HG03439 (cell line): ENCODE measurements around the gene CCDC71.

Source experiments
- ATAC-seq: cut with Tn5 transposase; IDR thresholded peaks from one replicate; pipeline ENCODE4 v1.9.1; 2021; ENCODE audit warnings: mild to moderate bottlenecking, moderate library complexity; ENCODE audit not compliant: unreplicated experiment

The CCDC71 gene

GRCh38 chr3:49171119-49171774 is 5.1 kb upstream of the CCDC71 start, which contains the start of gene KLHDC8B:
KLHDC8B (plus strand) TSS chr3:49171598; CDS start chr3:49172770, 1,172 bp downstream.
- ATAC-seq = peak; percentile 59

GRCh38 chr3:49170744-49171118 is 4.6 kb upstream of the CCDC71 start:
- ATAC-seq = no peak

DNA sequence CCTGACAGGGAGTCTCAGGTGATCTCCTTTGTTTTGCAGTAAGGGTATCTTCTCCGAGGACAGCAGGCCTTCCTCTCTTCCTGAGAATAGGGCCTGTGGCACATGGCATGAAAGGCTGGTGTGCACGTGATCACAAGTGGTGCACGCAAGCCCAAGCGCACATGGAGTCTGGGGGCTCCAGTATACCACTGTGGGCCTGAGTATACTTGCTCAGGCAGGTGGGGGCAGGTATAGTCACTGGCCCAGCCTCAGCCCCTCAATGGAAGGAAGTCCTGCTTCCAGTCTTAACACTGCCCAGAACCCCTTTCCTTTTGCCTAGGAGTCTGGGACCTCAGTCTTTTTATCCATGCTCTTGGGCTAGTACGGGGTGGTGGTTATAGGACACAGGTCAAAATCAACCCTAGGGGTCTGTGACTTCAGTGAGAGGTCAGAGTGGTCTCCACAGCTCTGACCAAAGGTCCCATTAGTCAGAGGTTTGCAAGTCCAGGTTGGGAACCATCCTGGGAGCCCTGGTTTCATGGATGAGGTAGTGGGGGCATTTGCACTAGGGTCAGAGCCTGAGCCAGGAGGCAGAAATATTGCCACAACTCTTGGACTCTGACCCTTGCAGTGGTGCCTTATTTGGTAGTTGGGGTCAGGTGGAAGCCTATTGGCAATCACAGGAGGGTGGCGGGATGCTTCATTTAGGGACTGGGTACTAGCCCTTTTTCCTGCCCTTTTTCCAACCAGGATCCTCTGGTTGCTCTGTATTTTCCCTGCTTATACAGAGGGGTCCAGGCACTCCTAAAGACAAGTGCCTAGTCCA is 823 bp upstream of the CCDC71 start:
- ATAC-seq = no peak

GRCh38 chr3:49164983-49165720 is 979 bp downstream of the CCDC71 start:
- no peak for ATAC-seq

GRCh38 chr3:49163609-49164008 is 2.5 kb downstream of the CCDC71 start:
- no peak for ATAC-seq

- no peak for ATAC-seq
These were observed 3.2 kb downstream of the CCDC71 start for GRCh38 chr3:49162751-49163419.

GRCh38 chr3:49161808-49162530 is 4.2 kb downstream of the CCDC71 start:
- no peak for ATAC-seq

DNA sequence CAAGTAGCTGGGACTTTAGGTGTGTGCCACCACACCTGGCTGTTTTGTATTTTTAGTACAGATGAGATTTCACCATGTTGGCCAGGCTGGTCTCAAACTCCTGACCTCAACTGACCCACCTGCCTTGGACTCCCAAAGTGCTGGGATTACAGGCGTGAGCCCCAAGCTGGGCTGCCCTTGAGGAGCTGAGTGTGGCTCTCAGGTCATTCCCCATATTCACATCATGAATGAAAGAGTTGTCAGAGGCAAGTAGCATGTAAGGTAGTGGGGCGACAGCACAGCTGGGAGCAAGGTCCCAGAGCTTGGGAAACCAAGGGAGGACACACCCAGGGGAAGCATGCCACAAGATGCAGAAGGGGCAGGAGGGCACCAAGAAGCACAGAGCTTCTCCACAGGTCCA is 4.9 kb downstream of the CCDC71 start:
- ATAC-seq = no peak

DNA sequence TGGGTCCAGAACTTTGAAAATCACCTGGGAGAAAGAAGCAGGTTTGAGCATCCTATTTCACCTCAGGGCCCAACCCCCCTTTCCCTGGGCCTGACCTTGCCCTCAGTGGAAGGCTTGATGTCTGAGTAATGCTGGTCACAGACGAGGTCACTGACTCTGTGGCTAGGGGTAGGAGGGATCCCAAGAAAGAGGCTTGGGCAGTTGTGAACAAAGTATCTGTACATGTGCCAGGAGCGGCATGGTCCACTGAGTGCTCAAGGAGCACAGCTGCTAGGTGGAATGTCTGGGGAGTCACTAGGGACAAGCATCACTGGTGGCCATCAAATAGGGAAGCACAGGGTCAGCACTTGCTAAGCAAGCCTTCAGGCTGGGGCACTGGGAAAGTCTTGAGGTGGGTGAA is 7.3 kb downstream of the CCDC71 start:
- no peak for ATAC-seq

- no peak for ATAC-seq
These were observed 7.9 kb downstream of the CCDC71 start for GRCh38 chr3:49158103-49158709.

GRCh38 chr3:49157289-49157688 is 8.8 kb downstream of the CCDC71 start:
- no peak for ATAC-seq

DNA sequence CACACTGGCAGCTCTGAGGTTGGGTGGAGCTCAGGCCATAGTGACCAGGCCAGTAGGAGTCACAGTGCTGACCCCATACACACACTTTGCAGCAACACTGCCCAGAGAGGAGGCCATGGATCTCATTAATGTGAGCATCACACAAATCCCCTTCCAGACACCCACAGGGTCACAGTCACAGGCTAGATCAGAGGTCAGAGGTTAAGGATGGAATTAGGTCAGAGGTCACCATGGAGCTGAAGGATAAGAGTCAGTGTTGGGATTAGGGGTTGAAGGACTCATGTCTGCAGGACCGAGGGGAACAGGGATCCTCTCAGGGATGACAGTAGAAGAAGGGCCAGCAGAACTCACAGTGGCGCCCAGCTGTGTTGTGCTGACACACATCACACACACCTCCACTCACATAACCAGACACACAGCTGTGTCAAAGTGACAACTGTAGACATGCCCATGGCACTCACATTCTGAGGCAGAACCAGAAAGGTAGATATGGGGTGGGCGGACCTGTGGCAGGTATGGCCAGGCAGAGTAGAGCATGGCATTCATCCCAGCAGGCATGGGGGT is 12.7 kb downstream of the CCDC71 start:
- ATAC-seq = no peak

DNA sequence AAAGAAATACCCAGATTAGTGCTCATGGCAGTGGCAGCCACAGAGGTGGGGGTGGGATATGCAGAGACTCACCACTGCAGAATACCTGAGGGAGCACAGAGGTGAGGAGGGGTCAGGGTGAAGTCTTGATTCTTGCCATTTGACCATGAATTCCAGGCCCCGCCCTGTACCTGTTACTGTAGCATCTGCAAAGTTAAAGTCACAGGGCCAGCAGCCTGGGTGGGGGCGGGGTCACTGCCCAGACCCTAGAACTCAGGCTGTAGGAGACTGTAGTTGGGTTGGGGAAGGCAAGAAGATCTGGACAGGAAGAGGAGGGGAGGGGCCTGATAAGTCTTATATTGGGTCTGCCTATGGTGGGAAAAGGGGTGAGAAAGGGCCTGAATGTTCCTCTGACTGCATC is 14.5 kb downstream of the CCDC71 start:
- no peak for ATAC-seq

DNA sequence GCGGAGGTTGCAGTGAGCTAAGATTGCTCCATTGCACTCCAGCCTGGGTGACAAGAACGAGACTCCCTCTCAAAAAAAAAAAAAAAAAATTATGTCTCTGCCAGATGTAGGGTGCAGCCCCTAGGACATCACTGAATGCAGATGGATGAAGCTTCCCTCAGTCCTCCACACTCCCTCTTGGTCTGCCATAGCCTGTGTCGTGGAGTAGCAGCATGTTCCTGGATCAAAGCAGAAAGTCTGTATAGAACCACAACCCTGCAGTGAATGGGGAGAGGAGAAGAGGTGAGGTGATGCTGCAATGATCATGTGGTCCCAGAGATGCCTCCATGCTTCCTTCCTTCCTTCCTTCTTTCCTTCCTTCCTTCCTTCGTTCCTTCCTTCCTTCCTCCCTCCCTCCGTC is 18.0 kb downstream of the CCDC71 start:
- no peak for ATAC-seq

DNA sequence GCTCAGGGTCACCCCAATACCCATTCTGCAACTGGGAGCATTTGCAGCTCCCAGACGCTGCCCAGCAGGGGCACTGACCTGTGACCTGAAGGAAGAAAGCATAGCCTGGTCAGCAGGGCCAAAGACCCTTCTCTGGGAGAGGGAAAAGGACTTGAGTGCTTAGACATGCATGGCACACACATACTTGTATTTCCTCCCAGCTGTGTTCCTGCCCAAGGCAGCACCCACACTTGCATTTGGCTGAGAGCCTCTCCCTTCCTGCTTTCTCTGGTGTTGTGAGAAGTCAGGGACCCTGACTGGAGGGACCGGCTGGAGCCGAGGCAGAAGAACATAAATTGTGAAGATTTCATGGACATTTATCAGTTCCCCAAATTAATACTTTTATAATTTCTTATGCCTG is 26.1 kb downstream of the CCDC71 start:
- ATAC-seq = no peak

- ATAC-seq = no peak
These were observed 30.6 kb downstream of the CCDC71 start for GRCh38 chr3:49135499-49135898.

- ATAC-seq = no peak
These were observed 31.5 kb downstream of the CCDC71 start for GRCh38 chr3:49134471-49135265.

GRCh38 chr3:49133226-49133951 is 32.7 kb downstream of the CCDC71 start:
- ATAC-seq = no peak
